Measurements from ENCODE around the gene USP17L17. TPM values are rescaled to one million over a fixed set of nuclear protein-coding genes. Genes with fewer than 3 reads are reported as not detected.

USP17L17 gene, protein sequence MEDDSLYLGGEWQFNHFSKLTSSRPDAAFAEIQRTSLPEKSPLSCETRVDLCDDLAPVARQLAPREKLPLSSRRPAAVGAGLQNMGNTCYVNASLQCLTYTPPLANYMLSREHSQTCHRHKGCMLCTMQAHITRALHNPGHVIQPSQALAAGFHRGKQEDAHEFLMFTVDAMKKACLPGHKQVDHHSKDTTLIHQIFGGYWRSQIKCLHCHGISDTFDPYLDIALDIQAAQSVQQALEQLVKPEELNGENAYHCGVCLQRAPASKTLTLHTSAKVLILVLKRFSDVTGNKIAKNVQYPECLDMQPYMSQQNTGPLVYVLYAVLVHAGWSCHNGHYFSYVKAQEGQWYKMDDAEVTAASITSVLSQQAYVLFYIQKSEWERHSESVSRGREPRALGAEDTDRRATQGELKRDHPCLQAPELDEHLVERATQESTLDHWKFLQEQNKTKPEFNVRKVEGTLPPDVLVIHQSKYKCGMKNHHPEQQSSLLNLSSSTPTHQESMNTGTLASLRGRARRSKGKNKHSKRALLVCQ
- not detected in 5 replicates for total RNA-seq (2022; extraction: Qiagen RNA extraction; ENCODE audit: low read depth)

DNA sequence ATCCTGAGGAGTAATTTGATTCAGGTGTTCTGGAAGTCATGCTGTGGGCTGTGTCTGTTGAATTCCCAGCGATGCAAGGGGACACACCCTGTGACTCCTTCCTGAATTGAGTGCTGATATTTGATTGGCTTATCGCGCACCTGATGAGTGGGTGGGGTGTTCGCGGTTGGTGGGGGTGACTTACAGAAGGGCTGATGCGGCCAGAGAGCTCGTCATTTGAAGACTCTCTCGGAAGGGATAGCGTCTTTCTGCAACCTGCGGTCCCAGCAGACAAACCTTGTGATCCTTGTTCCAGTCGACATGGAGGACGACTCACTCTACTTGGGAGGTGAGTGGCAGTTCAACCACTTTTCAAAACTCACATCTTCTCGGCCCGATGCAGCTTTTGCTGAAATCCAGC, at the start of gene USP17L17:
Gene USP17L17, plus strand, starts transcription at position 301 of the 400 bp plus-strand sequence. Its CDS starts 0 bp downstream, at position 301.

DNA sequence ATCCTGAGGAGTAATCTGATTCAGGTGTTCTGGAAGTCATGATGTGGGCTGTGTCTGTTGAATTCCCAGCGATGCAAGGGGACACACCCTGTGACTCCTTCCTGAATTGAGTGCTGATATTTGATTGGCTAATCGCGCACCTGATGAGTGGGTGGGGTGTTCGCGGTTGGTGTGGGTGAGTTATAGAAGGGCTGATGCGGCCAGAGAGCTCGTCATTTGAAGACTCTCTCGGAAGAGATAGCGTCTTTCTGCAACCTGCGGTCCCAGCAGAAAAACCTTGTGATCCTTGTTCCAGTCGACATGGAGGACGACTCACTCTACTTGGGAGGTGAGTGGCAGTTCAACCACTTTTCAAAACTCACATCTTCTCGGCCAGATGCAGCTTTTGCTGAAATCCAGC, 33.3 kb upstream of the USP17L17 start, which contains the start of gene USP17L10:
Gene USP17L10, plus strand, starts transcription at position 301 of the 400 bp plus-strand sequence. Its CDS starts 0 bp downstream, at position 301.

GRCh38 chr4:9215105-9215504, 28.6 kb upstream of the USP17L17 start, which contains the start of gene USP17L11:
Gene USP17L11 (plus strand): TSS chr4:9215405. CDS start chr4:9215405, 0 bp downstream.

GRCh38 chr4:9219852-9220251, 23.8 kb upstream of the USP17L17 start, which contains the start of gene USP17L12:
Gene USP17L12 (plus strand): TSS chr4:9220152. CDS start chr4:9220152, 0 bp downstream.

DNA sequence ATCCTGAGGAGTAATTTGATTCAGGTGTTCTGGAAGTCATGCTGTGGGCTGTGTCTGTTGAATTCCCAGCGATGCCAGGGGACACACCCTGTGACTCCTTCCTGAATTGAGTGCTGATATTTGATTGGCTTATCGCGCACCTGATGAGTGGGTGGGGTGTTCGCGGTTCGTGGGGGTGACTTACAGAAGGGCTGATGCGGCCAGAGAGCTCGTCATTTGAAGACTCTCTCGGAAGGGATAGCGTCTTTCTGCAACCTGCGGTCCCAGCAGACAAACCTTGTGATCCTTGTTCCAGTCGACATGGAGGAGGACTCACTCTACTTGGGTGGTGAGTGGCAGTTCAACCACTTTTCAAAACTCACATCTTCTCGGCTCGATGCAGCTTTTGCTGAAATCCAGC, 19.1 kb upstream of the USP17L17 start, which contains the start of gene USP17L13:
Gene USP17L13, plus strand, starts transcription at position 301 of the 400 bp plus-strand sequence. Its CDS starts 0 bp downstream, at position 301.

DNA sequence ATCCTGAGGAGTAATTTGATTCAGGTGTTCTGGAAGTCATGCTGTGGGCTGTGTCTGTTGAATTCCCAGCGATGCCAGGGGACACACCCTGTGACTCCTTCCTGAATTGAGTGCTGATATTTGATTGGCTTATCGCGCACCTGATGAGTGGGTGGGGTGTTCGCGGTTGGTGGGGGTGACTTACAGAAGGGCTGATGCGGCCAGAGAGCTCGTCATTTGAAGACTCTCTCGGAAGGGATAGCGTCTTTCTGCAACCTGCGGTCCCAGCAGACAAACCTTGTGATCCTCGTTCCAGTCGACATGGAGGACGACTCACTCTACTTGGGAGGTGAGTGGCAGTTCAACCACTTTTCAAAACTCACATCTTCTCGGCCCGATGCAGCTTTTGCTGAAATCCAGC, 9.6 kb upstream of the USP17L17 start, which contains the start of gene USP17L15:
Gene USP17L15, plus strand, starts transcription at position 301 of the 400 bp plus-strand sequence. Its CDS starts 0 bp downstream, at position 301.

DNA sequence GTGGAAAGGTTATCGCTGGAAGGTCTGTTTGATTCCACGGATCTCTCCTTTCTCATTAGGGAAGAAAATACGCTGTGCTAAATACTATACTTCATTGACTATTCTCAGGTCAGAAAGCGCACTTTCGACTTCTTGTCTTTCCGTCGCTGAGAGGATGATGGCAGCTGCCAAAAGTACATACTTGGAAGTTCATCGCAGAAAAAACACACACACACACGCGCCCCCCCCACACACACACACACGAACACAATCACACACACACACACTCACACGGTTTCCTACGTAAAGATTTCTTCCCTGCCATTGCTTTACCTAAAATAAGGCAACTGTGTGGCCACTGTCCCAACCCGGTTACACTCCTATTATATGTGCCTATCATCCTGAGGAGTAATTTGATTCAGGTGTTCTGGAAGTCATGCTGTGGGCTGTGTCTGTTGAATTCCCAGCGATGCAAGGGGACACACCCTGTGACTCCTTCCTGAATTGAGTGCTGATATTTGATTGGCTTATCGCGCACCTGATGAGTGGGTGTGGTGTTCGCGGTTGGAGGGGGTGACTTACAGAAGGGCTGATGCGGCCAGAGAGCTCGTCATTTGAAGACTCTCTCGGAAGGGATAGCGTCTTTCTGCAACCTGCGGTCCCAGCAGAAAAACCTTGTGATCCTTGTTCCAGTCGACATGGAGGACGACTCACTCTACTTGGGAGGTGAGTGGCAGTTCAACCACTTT, 4.4 kb downstream of the USP17L17 start, which contains the start of gene USP17L18:
Gene USP17L18, plus strand, starts transcription at position 678 of the 728 bp plus-strand sequence. Its CDS starts 0 bp downstream, at position 678.

GRCh38 chr4:9253078-9253477, 9.4 kb downstream of the USP17L17 start, which contains the start of gene USP17L19:
Gene USP17L19 (plus strand): TSS chr4:9253378. CDS start chr4:9253378, 0 bp downstream.

DNA sequence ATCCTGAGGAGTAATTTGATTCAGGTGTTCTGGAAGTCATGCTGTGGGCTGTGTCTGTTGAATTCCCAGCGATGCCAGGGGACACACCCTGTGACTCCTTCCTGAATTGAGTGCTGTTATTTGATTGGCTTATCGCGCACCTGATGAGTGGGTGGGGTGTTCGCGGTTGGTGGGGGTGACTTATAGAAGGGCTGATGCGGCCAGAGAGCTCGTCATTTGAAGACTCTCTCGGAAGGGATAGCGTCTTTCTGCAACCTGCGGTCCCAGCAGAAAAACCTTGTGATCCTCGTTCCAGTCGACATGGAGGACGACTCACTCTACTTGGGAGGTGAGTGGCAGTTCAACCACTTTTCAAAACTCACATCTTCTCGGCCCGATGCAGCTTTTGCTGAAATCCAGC, 14.1 kb downstream of the USP17L17 start, which contains the start of gene USP17L20:
Gene USP17L20, plus strand, starts transcription at position 301 of the 400 bp plus-strand sequence. Its CDS starts 0 bp downstream, at position 301.

GRCh38 chr4:9262572-9262971, 18.9 kb downstream of the USP17L17 start, which contains the start of gene USP17L21:
Gene USP17L21 (plus strand): TSS chr4:9262872. CDS start chr4:9262872, 0 bp downstream.

DNA sequence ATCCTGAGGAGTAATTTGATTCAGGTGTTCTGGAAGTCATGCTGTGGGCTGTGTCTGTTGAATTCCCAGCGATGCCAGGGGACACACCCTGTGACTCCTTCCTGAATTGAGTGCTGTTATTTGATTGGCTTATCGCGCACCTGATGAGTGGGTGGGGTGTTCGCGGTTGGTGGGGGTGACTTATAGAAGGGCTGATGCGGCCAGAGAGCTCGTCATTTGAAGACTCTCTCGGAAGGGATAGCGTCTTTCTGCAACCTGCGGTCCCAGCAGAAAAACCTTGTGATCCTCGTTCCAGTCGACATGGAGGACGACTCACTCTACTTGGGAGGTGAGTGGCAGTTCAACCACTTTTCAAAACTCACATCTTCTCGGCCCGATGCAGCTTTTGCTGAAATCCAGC, 23.6 kb downstream of the USP17L17 start, which contains the start of gene USP17L22:
Gene USP17L22, plus strand, starts transcription at position 301 of the 400 bp plus-strand sequence. Its CDS starts 0 bp downstream, at position 301.

Other genes with a start within 250 kb of the USP17L17 start
- 0.08 TPM in 1 of 5 replicates, not detected in the others for gene FAM90A26, start 73.5 kb upstream of the USP17L17 start, total RNA-seq (2022; extraction: Qiagen RNA extraction; ENCODE audit: low read depth)
- gene USP17L10, start 33.2 kb upstream of the USP17L17 start, total RNA-seq (2022; extraction: Qiagen RNA extraction; ENCODE audit: low read depth): not detected in 5 replicates
- gene USP17L11, start 28.5 kb upstream of the USP17L17 start, total RNA-seq (2022; extraction: Qiagen RNA extraction; ENCODE audit: low read depth): not detected in 5 replicates
- gene USP17L12, start 23.7 kb upstream of the USP17L17 start, total RNA-seq (2022; extraction: Qiagen RNA extraction; ENCODE audit: low read depth): not detected in 5 replicates
- not detected in 5 replicates for gene USP17L13, start 19.0 kb upstream of the USP17L17 start, total RNA-seq (2022; extraction: Qiagen RNA extraction; ENCODE audit: low read depth)
- gene USP17L15, start 9.5 kb upstream of the USP17L17 start, total RNA-seq (2022; extraction: Qiagen RNA extraction; ENCODE audit: low read depth): not detected in 5 replicates
- gene USP17L18, start 4.8 kb downstream of the USP17L17 start, total RNA-seq (2022; extraction: Qiagen RNA extraction; ENCODE audit: low read depth): not detected in 5 replicates
- not detected in 5 replicates for gene USP17L19, start 9.5 kb downstream of the USP17L17 start, total RNA-seq (2022; extraction: Qiagen RNA extraction; ENCODE audit: low read depth)
- not detected in 5 replicates for gene USP17L20, start 14.2 kb downstream of the USP17L17 start, total RNA-seq (2022; extraction: Qiagen RNA extraction; ENCODE audit: low read depth)
- not detected in 5 replicates for gene USP17L21, start 19.0 kb downstream of the USP17L17 start, total RNA-seq (2022; extraction: Qiagen RNA extraction; ENCODE audit: low read depth)
- not detected in 5 replicates for gene USP17L22, start 23.7 kb downstream of the USP17L17 start, total RNA-seq (2022; extraction: Qiagen RNA extraction; ENCODE audit: low read depth)
- not detected in 5 replicates for gene USP17L24, start 81.3 kb downstream of the USP17L17 start, total RNA-seq (2022; extraction: Qiagen RNA extraction; ENCODE audit: low read depth)
- gene USP17L25, start 86.0 kb downstream of the USP17L17 start, total RNA-seq (2022; extraction: Qiagen RNA extraction; ENCODE audit: low read depth): not detected in 5 replicates
- gene USP17L26, start 90.8 kb downstream of the USP17L17 start, total RNA-seq (2022; extraction: Qiagen RNA extraction; ENCODE audit: low read depth): not detected in 5 replicates
- gene USP17L5, start 95.5 kb downstream of the USP17L17 start, total RNA-seq (2022; extraction: Qiagen RNA extraction; ENCODE audit: low read depth): not detected in 5 replicates
- gene USP17L27, start 100.3 kb downstream of the USP17L17 start, total RNA-seq (2022; extraction: Qiagen RNA extraction; ENCODE audit: low read depth): not detected in 5 replicates
- gene USP17L28, start 105.0 kb downstream of the USP17L17 start, total RNA-seq (2022; extraction: Qiagen RNA extraction; ENCODE audit: low read depth): not detected in 5 replicates
- not detected in 5 replicates for gene USP17L29, start 109.8 kb downstream of the USP17L17 start, total RNA-seq (2022; extraction: Qiagen RNA extraction; ENCODE audit: low read depth)
- not detected in 5 replicates for gene USP17L30, start 119.2 kb downstream of the USP17L17 start, total RNA-seq (2022; extraction: Qiagen RNA extraction; ENCODE audit: low read depth)
- not detected in 5 replicates for gene DEFB131A, start 200.5 kb downstream of the USP17L17 start, total RNA-seq (2022; extraction: Qiagen RNA extraction; ENCODE audit: low read depth)